HepG2 (cell line): ENCODE results near the gene SEPHS1. TPM values are rescaled to one million over a fixed set of nuclear protein-coding genes. Genes with fewer than 3 reads are reported as not detected.

Source experiments
- CEBPB ChIP-seq: IDR thresholded peaks from 2 replicates; pipeline ENCODE4 v1.6.1; 2011; ENCODE audit warnings: low read depth, low read length, improper control_type of control experiment, borderline replicate concordance
- EHMT2 ChIP-seq: fragments of 200-600 bp; sonication (generic); IDR thresholded peaks from 2 replicates; pipeline ENCODE4 v1.7.0; 2017; ENCODE audit warnings: antibody characterized with exemption, low read depth, low read length, borderline replicate concordance
- ETV5 ChIP-seq: IDR thresholded peaks from 2 replicates; pipeline ENCODE4 v1.6.1; 2018; ENCODE audit warnings: missing biosample characterization, missing genetic modification reagents, inconsistent platforms, borderline replicate concordance
- HNRNPH1 ChIP-seq: fragments of 200-400 bp; formaldehyde crosslinking; optimal IDR thresholded peaks from 2 replicates; pipeline ENCODE3; 2017; ENCODE audit warnings: mild to moderate bottlenecking, low read depth, low read length
- NCOA2 ChIP-seq: sonication (generic); formaldehyde crosslinking; IDR thresholded peaks from 2 replicates; pipeline ENCODE4 v1.8.0; 2022; ENCODE audit warnings: inconsistent platforms
- NR2F1 ChIP-seq, 2 experiments: fragments of 450-650 bp in 1 of 2; formaldehyde crosslinking in 1 of 2; IDR thresholded peaks; 2 replicates each; pipeline versions ENCODE4 v1.5.0 to v1.6.1; 2016 to 2020; ENCODE audit warnings: mild to moderate bottlenecking in 1 of 2, missing compliant biosample characterization in 1 of 2, missing genetic modification reagents in 1 of 2, moderate library complexity in 1 of 2
- PAWR ChIP-seq: sonication (generic); formaldehyde crosslinking; IDR thresholded peaks from 2 replicates; pipeline ENCODE4 v1.4.0; 2020; ENCODE audit warnings: missing genetic modification reagents, mild to moderate bottlenecking, borderline replicate concordance
- PTBP1 ChIP-seq: fragments of 200-400 bp; formaldehyde crosslinking; IDR thresholded peaks from 2 replicates; pipeline ENCODE4 v1.6.1; 2018; ENCODE audit warnings: low read length, low read depth; ENCODE audit not compliant: poor library complexity, severe bottlenecking
- ZFP37 ChIP-seq: sonication (generic); formaldehyde crosslinking; IDR thresholded peaks from 2 replicates; pipeline ENCODE4 v1.4.0; 2020; ENCODE audit warnings: missing genetic modification reagents, borderline replicate concordance
- ZMYM3 ChIP-seq: sonication (generic); formaldehyde crosslinking; IDR thresholded peaks from 2 replicates; pipeline ENCODE4 v1.5.1; 2020; ENCODE audit warnings: mild to moderate bottlenecking, missing genetic modification reagents
- ZNF501 ChIP-seq: sonication (generic); formaldehyde crosslinking; IDR thresholded peaks from 2 replicates; pipeline ENCODE4 v1.5.1; 2020; ENCODE audit warnings: mild to moderate bottlenecking, moderate library complexity, missing genetic modification reagents
- polyA plus RNA-seq, 8 experiments: library from polyadenylated mRNA; depleted of rRNA in 3 of 8; stranded (reverse) in 7 of 8; unstranded in 1 of 8; fragments of >200 nt; fragmentation: Illumina TruSeq in 4 of 8; extraction: Trizol in 4 of 8; gene quantifications; 2 replicates each; pipeline versions ENCODE4 v1.2.1 to v1.2.3, GENCODE V29; 2011 to 2016; ENCODE audit warnings: low read depth in 4 of 8, missing spikeins in 1 of 8, mixed read lengths in 1 of 8; ENCODE audit not compliant: insufficient read depth in 1 of 8
- total RNA-seq, 5 experiments: library from RNA; depleted of rRNA; stranded (reverse); fragments of >200 nt; fragmentation: Illumina TruSeq; extraction: Trizol; gene quantifications; 2 replicates each; pipeline ENCODE4 v1.2.3, GENCODE V29; 2016; ENCODE audit warnings: low read depth in 1 of 5
- TF ChIP-seq, protein P1 (sequence below): sonication (generic); formaldehyde crosslinking; IDR thresholded peaks from 2 replicates; pipeline ENCODE4 v1.4.0; 2020; ENCODE audit warnings: mild to moderate bottlenecking, missing genetic modification reagents
- TF ChIP-seq, protein P2 (sequence below): sonication (generic); formaldehyde crosslinking; IDR thresholded peaks from 2 replicates; pipeline ENCODE4 v1.5.0; 2020; ENCODE audit warnings: missing genetic modification reagents
- TF ChIP-seq, protein P3 (sequence below): sonication (generic); formaldehyde crosslinking; IDR thresholded peaks from 2 replicates; pipeline ENCODE4 v1.5.0; 2020; ENCODE audit warnings: mild to moderate bottlenecking, missing genetic modification reagents
- TF ChIP-seq, protein P4 (sequence below): sonication (generic); formaldehyde crosslinking; conservative IDR thresholded peaks from 2 replicates; pipeline ENCODE4 v1.8.0; 2022; ENCODE audit warnings: low read depth, missing genetic modification reagents
- TF ChIP-seq, protein P5 (sequence below): sonication (generic); formaldehyde crosslinking; IDR thresholded peaks from 2 replicates; pipeline ENCODE4 v1.8.0; 2022; ENCODE audit warnings: mild to moderate bottlenecking, missing genetic modification reagents; ENCODE audit not compliant: insufficient replicate concordance

Gene SEPHS1
- total and polyA plus RNA-seq, 2 of the 13 experiments (the other 11 are each of a cell fraction or from before 2014, with no cell fraction given) = 57.8 to 61.5 TPM

DNA sequence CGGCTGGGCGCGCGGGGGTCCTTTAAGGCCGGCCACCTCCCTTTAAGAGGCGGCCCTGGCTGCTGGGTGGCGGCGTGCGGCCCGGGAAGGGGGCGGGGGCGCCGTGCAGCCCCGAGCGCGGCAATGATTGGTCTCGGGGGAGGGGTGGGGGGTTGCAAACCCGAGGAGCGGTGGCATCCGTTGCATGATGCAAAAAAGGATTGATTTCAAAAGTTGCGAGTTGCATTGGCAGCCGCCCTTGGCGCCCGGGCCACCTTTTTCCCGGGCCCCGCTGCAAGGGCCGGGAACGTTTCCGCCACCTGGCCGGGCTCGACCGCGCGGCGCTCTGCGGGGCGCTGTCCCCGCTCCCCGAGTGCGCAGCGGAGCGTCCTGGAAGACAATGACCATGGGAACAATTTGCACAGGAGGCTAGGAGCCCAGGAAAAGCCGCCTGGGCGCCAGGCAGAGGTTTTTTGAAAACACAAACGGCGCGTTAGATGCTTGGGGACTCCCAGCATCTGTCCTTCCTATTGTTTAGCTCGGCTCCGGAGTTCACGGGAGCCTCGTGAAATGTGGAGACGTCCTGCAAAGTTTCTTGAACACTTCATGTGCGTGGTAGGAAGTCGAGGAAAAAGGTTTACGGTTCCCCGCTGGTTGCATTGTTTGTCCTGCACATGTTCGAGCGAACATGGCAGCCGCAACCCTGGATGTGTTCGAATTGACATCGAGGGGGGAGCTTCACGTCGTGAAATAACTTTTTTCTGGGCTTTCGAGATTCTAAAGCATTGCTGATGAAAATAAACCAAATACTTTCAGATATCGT, at the start of gene SEPHS1 (continued):
- TF ChIP-seq, protein P1, sequence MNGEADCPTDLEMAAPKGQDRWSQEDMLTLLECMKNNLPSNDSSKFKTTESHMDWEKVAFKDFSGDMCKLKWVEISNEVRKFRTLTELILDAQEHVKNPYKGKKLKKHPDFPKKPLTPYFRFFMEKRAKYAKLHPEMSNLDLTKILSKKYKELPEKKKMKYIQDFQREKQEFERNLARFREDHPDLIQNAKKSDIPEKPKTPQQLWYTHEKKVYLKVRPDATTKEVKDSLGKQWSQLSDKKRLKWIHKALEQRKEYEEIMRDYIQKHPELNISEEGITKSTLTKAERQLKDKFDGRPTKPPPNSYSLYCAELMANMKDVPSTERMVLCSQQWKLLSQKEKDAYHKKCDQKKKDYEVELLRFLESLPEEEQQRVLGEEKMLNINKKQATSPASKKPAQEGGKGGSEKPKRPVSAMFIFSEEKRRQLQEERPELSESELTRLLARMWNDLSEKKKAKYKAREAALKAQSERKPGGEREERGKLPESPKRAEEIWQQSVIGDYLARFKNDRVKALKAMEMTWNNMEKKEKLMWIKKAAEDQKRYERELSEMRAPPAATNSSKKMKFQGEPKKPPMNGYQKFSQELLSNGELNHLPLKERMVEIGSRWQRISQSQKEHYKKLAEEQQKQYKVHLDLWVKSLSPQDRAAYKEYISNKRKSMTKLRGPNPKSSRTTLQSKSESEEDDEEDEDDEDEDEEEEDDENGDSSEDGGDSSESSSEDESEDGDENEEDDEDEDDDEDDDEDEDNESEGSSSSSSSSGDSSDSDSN (CRISPR knock-in tag) = peak; percentile 79; the same call in 1 of the 2 replicates
- TF ChIP-seq ETV5 (CRISPR knock-in tag) (peak; percentile 42), EHMT2 (no peak), NCOA2 (no peak), PTBP1 (peak; percentile 32), ZNF501 (CRISPR knock-in tag) (peak; percentile 69; the same call in 1 of the 2 replicates), ZFP37 (no peak), ZMYM3 (peak; percentile 26; the same call in 1 of the 2 replicates), HNRNPH1 (peak; percentile 50), PAWR (no peak), NR2F1 (CRISPR knock-in tag; IDR thresholded peaks at IDR 0.05) (peak in 1 of 2 experiments; percentile 5; a peak in 1 of 4 replicates), CEBPB (peak; percentile 25; the same call in 1 of the 2 replicates)
- TF ChIP-seq, protein P2, sequence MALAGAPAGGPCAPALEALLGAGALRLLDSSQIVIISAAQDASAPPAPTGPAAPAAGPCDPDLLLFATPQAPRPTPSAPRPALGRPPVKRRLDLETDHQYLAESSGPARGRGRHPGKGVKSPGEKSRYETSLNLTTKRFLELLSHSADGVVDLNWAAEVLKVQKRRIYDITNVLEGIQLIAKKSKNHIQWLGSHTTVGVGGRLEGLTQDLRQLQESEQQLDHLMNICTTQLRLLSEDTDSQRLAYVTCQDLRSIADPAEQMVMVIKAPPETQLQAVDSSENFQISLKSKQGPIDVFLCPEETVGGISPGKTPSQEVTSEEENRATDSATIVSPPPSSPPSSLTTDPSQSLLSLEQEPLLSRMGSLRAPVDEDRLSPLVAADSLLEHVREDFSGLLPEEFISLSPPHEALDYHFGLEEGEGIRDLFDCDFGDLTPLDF = peak; percentile 57; the same call in 1 of the 2 replicates
- TF ChIP-seq, protein P3, sequence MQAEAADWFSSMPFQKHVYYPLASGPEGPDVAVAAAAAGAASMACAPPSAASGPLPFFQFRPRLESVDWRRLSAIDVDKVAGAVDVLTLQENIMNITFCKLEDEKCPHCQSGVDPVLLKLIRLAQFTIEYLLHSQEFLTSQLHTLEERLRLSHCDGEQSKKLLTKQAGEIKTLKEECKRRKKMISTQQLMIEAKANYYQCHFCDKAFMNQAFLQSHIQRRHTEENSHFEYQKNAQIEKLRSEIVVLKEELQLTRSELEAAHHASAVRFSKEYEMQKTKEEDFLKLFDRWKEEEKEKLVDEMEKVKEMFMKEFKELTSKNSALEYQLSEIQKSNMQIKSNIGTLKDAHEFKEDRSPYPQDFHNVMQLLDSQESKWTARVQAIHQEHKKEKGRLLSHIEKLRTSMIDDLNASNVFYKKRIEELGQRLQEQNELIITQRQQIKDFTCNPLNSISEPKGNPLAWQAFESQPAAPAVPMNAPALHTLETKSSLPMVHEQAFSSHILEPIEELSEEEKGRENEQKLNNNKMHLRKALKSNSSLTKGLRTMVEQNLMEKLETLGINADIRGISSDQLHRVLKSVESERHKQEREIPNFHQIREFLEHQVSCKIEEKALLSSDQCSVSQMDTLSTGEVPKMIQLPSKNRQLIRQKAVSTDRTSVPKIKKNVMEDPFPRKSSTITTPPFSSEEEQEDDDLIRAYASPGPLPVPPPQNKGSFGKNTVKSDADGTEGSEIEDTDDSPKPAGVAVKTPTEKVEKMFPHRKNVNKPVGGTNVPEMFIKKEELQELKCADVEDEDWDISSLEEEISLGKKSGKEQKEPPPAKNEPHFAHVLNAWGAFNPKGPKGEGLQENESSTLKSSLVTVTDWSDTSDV = no peak
- TF ChIP-seq, protein P4, sequence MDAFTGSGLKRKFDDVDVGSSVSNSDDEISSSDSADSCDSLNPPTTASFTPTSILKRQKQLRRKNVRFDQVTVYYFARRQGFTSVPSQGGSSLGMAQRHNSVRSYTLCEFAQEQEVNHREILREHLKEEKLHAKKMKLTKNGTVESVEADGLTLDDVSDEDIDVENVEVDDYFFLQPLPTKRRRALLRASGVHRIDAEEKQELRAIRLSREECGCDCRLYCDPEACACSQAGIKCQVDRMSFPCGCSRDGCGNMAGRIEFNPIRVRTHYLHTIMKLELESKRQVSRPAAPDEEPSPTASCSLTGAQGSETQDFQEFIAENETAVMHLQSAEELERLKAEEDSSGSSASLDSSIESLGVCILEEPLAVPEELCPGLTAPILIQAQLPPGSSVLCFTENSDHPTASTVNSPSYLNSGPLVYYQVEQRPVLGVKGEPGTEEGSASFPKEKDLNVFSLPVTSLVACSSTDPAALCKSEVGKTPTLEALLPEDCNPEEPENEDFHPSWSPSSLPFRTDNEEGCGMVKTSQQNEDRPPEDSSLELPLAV (CRISPR knock-in tag) = no peak
- TF ChIP-seq, protein P5, sequence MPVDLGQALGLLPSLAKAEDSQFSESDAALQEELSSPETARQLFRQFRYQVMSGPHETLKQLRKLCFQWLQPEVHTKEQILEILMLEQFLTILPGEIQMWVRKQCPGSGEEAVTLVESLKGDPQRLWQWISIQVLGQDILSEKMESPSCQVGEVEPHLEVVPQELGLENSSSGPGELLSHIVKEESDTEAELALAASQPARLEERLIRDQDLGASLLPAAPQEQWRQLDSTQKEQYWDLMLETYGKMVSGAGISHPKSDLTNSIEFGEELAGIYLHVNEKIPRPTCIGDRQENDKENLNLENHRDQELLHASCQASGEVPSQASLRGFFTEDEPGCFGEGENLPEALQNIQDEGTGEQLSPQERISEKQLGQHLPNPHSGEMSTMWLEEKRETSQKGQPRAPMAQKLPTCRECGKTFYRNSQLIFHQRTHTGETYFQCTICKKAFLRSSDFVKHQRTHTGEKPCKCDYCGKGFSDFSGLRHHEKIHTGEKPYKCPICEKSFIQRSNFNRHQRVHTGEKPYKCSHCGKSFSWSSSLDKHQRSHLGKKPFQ (CRISPR knock-in tag) = no peak
